NCI-H2107 treated with DMSO at 0.1 percent for 48 hours (cell line): ENCODE results near the gene MBD5.

Experiments used
- DNase-seq: peaks from one replicate; lab custom pipeline; 2025; ENCODE audit not compliant: unreplicated experiment; lab: John Stamatoyannopoulos, UW

The MBD5 gene

GRCh38 chr2:148515120-148515519 is 494.2 kb downstream of the MBD5 start:
- no peak for DNase-seq

DNA sequence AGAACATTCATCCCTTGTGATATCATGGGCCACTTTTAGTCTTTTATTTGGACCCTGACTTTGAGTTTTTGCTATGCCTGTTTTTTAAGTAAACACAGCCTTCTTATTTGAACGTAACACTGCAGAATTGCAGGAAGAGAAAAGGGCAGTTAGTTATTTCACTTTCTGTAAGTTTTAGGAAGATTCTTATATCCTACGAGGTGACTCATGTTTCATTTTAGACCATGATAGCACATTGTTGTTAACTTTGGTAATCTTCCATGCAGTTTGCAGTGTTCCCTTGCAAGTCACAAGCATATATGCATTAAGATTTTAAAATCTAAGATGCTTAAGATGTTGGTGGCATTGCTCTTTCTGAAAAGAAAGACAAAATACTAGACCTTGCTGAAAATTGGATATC is 495.1 kb downstream of the MBD5 start:
- no peak for DNase-seq

DNA sequence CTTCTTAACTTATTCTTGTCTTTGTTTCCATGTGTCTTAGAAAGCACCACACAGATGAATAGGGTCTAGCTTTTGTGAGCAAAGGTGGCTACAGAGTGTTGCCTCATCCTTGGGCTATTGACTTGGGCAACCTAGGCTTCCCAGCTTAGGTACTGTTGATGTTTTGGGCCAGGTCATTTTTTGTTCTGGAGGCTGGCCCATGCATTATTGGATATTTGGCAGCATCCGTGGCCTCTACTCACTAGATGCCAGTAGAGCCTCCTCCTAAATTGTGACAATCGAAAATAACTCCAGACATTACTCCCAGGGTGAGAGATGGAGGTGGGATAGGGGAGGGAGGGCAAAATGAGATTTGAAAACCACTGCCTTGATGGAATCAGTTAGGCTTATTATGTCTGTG is 496.4 kb downstream of the MBD5 start:
- DNase-seq, result no peak

- DNase-seq, result no peak
Measured at GRCh38 chr2:148517822-148518221, 496.9 kb downstream of the MBD5 start.

- DNase-seq, result peak; percentile 76
Measured at GRCh38 chr2:148519013-148519412, 498.1 kb downstream of the MBD5 start.

- DNase-seq, result no peak
Measured at GRCh38 chr2:148521181-148521580, 500.3 kb downstream of the MBD5 start.

DNA sequence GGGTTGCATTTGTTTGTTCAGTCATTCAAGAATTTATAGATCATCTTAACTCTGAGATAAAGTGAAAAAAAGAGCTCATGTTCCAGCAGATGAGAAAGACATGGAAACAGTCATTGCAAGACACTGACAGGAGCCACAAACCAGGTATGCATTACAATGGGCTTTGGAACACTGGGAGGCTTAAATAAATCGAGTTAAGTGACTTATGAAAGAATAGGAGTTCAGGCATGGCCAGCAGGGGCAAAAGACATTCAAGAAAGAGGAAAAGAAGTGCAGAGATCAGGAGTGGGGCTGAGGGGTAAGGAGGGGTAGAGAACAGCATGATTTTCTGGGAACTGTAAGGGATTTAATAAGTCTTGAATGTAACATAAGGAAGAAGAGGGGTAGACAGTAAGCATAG is 502.4 kb downstream of the MBD5 start:
- no peak for DNase-seq

GRCh38 chr2:148524519-148524919 is 503.6 kb downstream of the MBD5 start:
- DNase-seq, result no peak

DNA sequence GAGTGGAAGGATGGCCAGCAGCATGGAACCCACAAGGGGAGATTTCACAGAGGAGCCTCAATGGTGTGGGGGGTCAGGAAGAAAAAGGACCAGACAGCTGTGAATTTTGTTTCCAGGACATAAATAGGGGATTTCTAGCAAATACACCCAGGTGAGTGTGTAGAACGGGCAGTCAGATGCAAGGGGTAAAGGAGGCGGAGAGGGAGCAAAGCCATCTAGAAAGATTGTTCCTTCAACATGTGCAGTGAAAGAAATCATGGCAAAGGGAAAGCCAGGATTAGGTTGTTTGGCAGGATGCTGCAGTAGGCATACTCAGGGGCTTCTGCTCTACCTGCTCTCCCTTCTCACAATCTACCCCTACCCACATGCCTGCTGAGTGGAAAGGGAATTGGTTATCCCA is 504.2 kb downstream of the MBD5 start:
- DNase-seq, result no peak

GRCh38 chr2:148526509-148527346 is 505.8 kb downstream of the MBD5 start:
- DNase-seq, result no peak

DNA sequence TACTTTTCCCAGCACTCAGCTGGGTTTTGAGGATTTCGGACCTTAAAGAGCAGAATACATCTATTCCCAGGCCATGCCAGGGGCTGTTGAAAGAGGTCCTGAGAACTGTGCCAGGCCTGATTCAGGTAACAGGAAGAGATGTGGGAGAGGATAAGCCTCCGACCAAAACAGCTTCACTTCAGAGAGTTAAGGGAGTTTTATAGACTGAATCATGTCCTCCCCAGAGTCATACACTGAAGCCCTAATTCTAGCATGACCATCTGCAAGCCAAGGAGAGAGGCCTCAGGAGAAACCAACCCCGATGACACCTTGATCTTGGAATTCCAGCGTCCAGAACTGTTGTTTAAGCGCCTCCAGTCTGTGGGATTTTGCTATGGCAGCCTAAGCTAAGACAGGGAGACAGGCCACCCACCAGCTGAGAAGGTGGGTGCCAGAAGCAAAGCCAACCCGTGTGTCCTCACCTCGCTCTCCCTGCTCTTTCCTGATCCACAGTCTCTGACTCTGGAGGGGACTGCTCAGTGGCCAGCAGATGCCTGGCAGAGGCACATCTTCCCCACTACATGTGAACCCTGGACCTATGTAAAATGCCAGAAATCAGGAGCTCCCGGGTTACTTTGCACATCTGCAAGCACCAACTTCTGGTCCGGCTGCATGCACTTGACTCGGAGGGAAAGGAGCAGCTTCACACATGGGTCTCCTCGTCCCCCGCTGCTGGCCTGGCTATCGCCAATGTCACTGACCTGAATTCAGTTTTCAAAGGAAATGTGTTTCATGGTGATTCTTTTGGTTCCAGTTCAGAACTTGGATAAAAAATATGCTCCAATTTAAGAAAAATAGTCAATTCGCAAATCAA is 506.8 kb downstream of the MBD5 start:
- DNase-seq, result no peak

GRCh38 chr2:148528356-148529064 is 507.6 kb downstream of the MBD5 start:
- DNase-seq, result no peak

- DNase-seq, result no peak
Measured at GRCh38 chr2:148529745-148530144, 508.9 kb downstream of the MBD5 start.

GRCh38 chr2:148530350-148530749 is 509.5 kb downstream of the MBD5 start:
- DNase-seq, result no peak

DNA sequence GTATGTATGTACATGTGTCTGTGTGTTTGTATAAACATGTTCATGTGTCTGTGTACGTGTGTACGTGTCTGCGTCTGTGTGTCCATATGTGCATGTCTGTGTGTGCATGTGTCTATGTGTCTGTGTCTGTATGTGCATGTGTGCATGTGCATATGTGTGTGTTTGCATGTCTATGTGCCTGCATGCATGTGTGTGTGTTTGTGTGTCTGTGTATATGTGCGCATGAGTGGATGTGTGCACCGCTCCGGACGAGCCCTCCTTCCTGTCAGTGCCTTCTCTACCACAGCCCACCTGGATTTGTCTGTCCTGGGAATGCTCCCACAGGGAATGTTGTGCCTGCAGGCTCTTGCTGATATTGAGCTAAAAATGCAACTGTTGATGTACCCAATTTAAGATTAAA is 510.3 kb downstream of the MBD5 start:
- DNase-seq, result no peak

GRCh38 chr2:148531669-148532428 is 511.0 kb downstream of the MBD5 start:
- DNase-seq, result no peak

DNA sequence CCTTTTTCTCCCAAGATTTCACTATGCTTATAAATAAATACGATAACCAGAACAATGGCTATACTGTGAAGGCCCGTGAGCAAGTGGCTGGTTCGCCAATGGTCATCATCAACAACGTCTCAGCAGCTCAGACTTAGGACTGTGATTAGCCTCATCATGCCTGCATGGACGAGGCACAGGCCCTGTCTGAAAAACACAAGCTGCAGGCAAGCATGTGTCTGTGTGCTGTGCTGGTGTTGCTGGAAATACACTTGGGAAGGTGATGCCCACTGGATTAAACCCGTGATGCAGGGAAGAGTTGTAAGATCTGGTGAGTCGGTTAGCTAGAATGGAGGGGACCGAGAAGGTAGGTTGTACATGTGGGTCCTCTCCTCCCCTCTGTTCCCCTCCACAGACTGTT is 512.1 kb downstream of the MBD5 start:
- no peak for DNase-seq

DNA sequence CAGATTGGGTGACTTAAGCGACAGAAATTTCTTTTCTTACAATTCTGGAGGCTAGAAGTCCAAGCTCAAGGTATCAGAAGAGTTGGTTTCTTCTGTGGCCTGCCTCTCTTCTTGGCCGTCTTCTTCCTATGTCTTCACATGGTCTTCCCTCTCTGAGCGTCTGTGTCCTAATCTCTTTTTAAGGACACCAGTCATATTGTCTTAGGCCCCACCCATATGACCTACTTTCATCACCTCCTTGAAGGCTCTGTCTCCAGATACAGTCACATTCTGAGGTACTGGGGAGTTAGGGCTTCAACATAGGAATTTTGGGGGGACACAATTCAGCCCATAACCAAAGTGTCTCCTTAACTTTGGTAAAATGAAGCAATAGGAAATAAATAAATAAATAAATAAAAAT is 512.8 kb downstream of the MBD5 start:
- DNase-seq, result no peak

- DNase-seq, result no peak
Measured at GRCh38 chr2:148534416-148535204, 513.7 kb downstream of the MBD5 start.

DNA sequence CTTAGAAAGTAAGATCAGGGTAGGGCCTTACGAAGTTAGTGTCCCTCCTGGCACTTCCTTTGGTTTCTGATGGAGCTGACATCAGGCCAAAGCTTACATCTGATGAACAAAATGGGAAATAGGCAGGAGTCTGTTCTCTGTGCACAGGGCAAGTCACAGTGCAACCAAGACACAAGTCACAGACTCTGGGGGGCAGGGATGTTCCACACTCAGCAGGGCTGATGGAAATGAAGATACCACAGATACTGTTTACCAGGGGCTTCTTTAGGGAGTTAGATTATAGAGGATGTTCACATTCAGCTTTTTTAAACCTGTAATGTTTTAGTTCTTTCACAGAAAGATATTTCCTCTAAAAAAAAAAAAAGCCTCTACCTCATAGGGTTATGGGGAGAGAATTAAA is 517.5 kb downstream of the MBD5 start:
- no peak for DNase-seq
